Naive thymus-derived CD4-positive, alpha-beta T cell (primary cell): ENCODE measurements around the gene TSHZ1. TPM values are rescaled to one million over a fixed set of nuclear protein-coding genes. Genes with fewer than 3 reads are reported as not detected.
"Not testable (repeated sequence)": the region's sequence is repeated elsewhere in the genome, so short reads cannot be mapped to it uniquely, and the experiment has no call there.

ENCODE experiments used
- ATAC-seq: fragments of 150-1000 bp; cut with Tn5 transposase; 2 replicates; pipeline ENCODE4 v1.10.0; 2021; ENCODE audit warnings: mild to moderate bottlenecking, moderate library complexity
- CTCF ChIA-PET: fragments of 350-600 bp; sonication (Branson Sonifier 250); formaldehyde crosslinking; loops from one replicate; lab custom pipeline; 2021; ENCODE audit warnings: antibody characterized with exemption; lab: Charles Lee
- POLR2A ChIA-PET: fragments of 350-600 bp; sonication (Branson Sonifier 250); formaldehyde crosslinking; loops from one replicate; lab custom pipeline; 2021; ENCODE audit warnings: antibody characterized with exemption, inconsistent platforms; lab: Charles Lee
- DNase-seq, 9 donors: peaks; one replicate each; pipeline versions ENCODE4 v3.0.0 to v3.0.0-alpha.2; 2020 to 2022; ENCODE audit warnings: mixed read lengths in 1 of 9
- H3K27ac ChIP-seq: one replicate; pipeline ENCODE4 v1.7.0; 2013; ENCODE audit warnings: mild to moderate bottlenecking, low read depth, low read length, moderate library complexity
- H3K27me3 ChIP-seq, 2 donors: one replicate each; pipeline ENCODE4 v1.7.0; 2013; ENCODE audit warnings: low read length in 2 of 2, mild to moderate bottlenecking in 2 of 2, moderate library complexity in 2 of 2; ENCODE audit not compliant: control insufficient read depth in 2 of 2, insufficient read depth in 2 of 2
- H3K36me3 ChIP-seq, 3 experiments: 1 replicate in 2 of 3; 2 replicates in 1 of 3; pipeline ENCODE4 v1.7.0; 2013; ENCODE audit warnings: low read length in 3 of 3, mild to moderate bottlenecking in 3 of 3, moderate library complexity in 1 of 3; ENCODE audit not compliant: insufficient read depth in 3 of 3, control insufficient read depth in 2 of 3
- H3K4me1 ChIP-seq, 2 donors: one replicate each; pipeline ENCODE4 v1.7.0; 2013; ENCODE audit warnings: low read length in 2 of 2, mild to moderate bottlenecking in 2 of 2, moderate library complexity in 1 of 2; ENCODE audit not compliant: control insufficient read depth in 2 of 2, insufficient read depth in 2 of 2
- H3K4me3 ChIP-seq: 2 replicates; pipeline ENCODE4 v1.7.0; 2013; ENCODE audit warnings: mild to moderate bottlenecking, low read length
- H3K9me3 ChIP-seq, 3 experiments: 1 replicate in 2 of 3; 2 replicates in 1 of 3; pipeline ENCODE4 v1.7.0; 2013; ENCODE audit warnings: low read length in 3 of 3; ENCODE audit not compliant: control insufficient read depth in 2 of 3
- H3K27ac Mint-ChIP-seq, 9 donors: one replicate each; pipeline ENCODE4 v1.8.0; 2020 to 2022; ENCODE audit warnings: mixed read lengths in 9 of 9, mild to moderate bottlenecking in 8 of 9, moderate library complexity in 5 of 9, inconsistent platforms in 2 of 9
- H3K27me3 Mint-ChIP-seq, 5 donors: one replicate each; pipeline ENCODE4 v1.8.0; 2021 to 2022; ENCODE audit warnings: mixed read lengths in 5 of 5, mild to moderate bottlenecking in 1 of 5
- H3K36me3 Mint-ChIP-seq, 5 donors: one replicate each; pipeline ENCODE4 v1.8.0; 2020 to 2022; ENCODE audit warnings: mixed read lengths in 5 of 5, mild to moderate bottlenecking in 3 of 5, inconsistent platforms in 1 of 5
- H3K4me1 Mint-ChIP-seq, 7 donors: one replicate each; pipeline ENCODE4 v1.8.0; 2020 to 2022; ENCODE audit warnings: mixed read lengths in 7 of 7, mild to moderate bottlenecking in 3 of 7, inconsistent platforms in 1 of 7
- H3K4me3 Mint-ChIP-seq, 10 donors: one replicate each; pipeline ENCODE4 v1.8.0; 2020 to 2022; ENCODE audit warnings: mild to moderate bottlenecking in 10 of 10, mixed read lengths in 10 of 10, moderate library complexity in 6 of 10, inconsistent platforms in 2 of 10
- H3K9me3 Mint-ChIP-seq, 11 donors: one replicate each; pipeline ENCODE4 v1.8.0; 2020 to 2022; ENCODE audit warnings: mixed read lengths in 11 of 11, mild to moderate bottlenecking in 4 of 11, inconsistent platforms in 1 of 11, moderate library complexity in 1 of 11
- intact Hi-C, 2 donors: fragments of 100-400 bp; cut with micrococcal nuclease; formaldehyde crosslinking; loops; one replicate each; pipeline ENCODE4 v1.15.1; 2023
- polyA plus RNA-seq, 2 donors: library from polyadenylated mRNA; unstranded; fragments of 300-500 nt; fragmentation: Illumina TruSeq; gene quantifications; one replicate each; pipeline ENCODE4 v1.2.3, GENCODE V29; 2021
- total RNA-seq, 6 experiments: library from RNA in 5 of 6; stranded (reverse) in 5 of 6; gene quantifications; 1 replicate in 5 of 6; 2 replicates in 1 of 6; pipeline ENCODE4 v1.2.3 and lab custom pipeline; 2021 to 2026

TSHZ1 gene
- total and polyA plus RNA-seq, 7 experiments from 2014 or later = 4.5 to 33.5 (median 23.4) TPM

DNA sequence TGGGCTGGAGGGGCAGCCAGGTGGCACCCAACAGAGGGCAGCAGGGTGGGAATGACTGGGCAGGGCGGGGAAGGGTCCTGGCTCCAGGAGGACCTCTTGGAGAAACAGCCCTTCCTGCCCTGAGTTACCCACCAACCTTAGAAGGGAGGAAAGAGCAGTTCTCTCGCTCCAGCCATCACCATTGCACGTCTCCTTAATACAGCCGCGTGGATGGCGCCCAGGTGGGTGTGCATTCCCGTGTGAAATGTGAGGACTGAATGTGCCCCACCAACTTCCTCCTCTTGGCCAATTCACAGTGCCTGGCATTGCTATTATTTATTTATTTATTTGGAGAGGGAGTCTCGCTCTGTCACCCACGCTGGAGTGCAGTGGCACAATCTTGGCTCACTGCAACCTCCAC lies 109.9 kb downstream of the TSHZ1 start:
- CTCF ChIA-PET = no interaction called here
- Histone ChIP-seq H3K9me3 (no peaks in the 10 kb centered on the region), H3K4me3 (no peak overlapping the region), H3K36me3 (no peaks in the 10 kb centered on the region), H3K4me1 (no peaks in the 10 kb centered on the region), H3K27me3 (no peaks in the 10 kb centered on the region), H3K27ac (no peak overlapping the region)
- peaks cover 0 to 8% (median 0%) of the 10 kb centered on the region in 5 donors for H3K36me3 Mint-ChIP-seq
- peaks cover 0 to 11% (median 4%) of the 10 kb centered on the region in 5 donors for H3K27me3 Mint-ChIP-seq
- DNase-seq = no peak
- intact Hi-C loops = no loop called here
- no peak overlapping the region for H3K27ac Mint-ChIP-seq
- POLR2A ChIA-PET = no interaction called here
- ATAC-seq = no peak
- no peak overlapping the region for H3K4me3 Mint-ChIP-seq
- peaks cover 0 to 8% (median 5%) of the 10 kb centered on the region in 11 donors for H3K9me3 Mint-ChIP-seq
- H3K4me1 Mint-ChIP-seq = no peaks in the 10 kb centered on the region

DNA sequence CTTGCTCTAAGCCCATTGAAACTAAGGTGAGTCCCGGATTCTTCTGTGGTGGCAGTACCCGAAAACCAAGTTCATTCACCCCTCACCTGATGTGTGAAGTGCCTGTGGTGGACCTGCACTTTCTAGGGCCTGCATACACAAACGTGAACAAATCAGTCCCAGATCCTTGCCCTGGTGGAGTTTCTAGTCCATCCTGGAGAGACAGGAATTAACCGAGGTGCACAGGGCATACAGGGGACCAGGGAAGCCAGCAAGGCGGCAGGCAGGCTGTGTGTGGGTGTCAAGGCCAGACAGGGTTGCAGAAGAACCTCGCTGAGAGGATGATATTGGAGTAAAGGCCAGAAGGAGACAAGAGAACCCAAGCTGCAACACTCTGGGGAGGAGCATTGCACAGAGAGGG lies 110.8 kb downstream of the TSHZ1 start:
- no peaks in the 10 kb centered on the region for H3K27me3 ChIP-seq
- POLR2A ChIA-PET = no interaction called here
- H3K4me3 ChIP-seq = no peak overlapping the region
- H3K36me3 ChIP-seq = no peaks in the 10 kb centered on the region
- peaks cover 0 to 9% (median 1%) of the 10 kb centered on the region in 5 donors for H3K36me3 Mint-ChIP-seq
- H3K27ac ChIP-seq = no peak overlapping the region
- peaks cover 0 to 15% (median 5%) of the 10 kb centered on the region in 5 donors for H3K27me3 Mint-ChIP-seq
- no peak overlapping the region for H3K27ac Mint-ChIP-seq
- CTCF ChIA-PET = no interaction called here
- H3K4me1 ChIP-seq = no peaks in the 10 kb centered on the region
- H3K9me3 Mint-ChIP-seq = peaks cover under 1 to 15% (median 14%) of the 10 kb centered on the region in 11 donors
- intact Hi-C loops = no loop called here
- no peaks in the 10 kb centered on the region for H3K4me1 Mint-ChIP-seq
- no peaks in the 10 kb centered on the region for H3K9me3 ChIP-seq
- no peak for DNase-seq
- no peak for ATAC-seq
- H3K4me3 Mint-ChIP-seq = no peak overlapping the region

DNA sequence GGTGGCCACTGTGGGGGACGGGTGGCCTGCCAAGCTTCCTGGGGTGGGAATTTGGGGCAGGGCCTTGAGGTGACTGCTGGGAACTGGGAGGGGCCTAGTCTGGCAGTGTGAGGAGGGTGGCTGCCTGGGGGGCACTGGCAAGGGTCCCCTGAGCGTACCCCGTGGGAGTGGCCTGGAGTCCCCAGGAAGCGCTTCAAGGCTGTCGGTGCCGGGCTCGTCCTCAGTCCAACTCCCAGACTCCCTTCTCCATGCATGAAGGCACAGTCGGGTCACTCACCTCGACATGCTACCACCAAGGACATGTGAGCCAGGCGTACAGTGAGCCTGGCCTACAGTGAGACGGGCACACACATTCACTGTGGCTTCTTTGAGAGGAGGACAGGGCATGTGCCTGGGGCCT lies 111.6 kb downstream of the TSHZ1 start:
- H3K36me3 ChIP-seq = no peaks in the 10 kb centered on the region
- intact Hi-C loops = no loop called here
- H3K27ac Mint-ChIP-seq = no peak overlapping the region
- no peaks in the 10 kb centered on the region for H3K4me1 Mint-ChIP-seq
- H3K9me3 ChIP-seq = no peaks in the 10 kb centered on the region
- H3K27me3 ChIP-seq = no peaks in the 10 kb centered on the region
- ATAC-seq (no peak), DNase-seq (no peak)
- peaks cover 3 to 22% (median 19%) of the 10 kb centered on the region in 11 donors for H3K9me3 Mint-ChIP-seq
- H3K36me3 Mint-ChIP-seq = peaks cover 0 to 12% (median 4%) of the 10 kb centered on the region in 5 donors
- no peak overlapping the region for H3K27ac ChIP-seq
- H3K4me3 ChIP-seq = no peak overlapping the region
- H3K27me3 Mint-ChIP-seq = peaks cover 0 to 18% (median 8%) of the 10 kb centered on the region in 5 donors
- ChIA-PET CTCF (no interaction called here), POLR2A (no interaction called here)
- H3K4me1 ChIP-seq = no peaks in the 10 kb centered on the region
- no peak overlapping the region for H3K4me3 Mint-ChIP-seq

DNA sequence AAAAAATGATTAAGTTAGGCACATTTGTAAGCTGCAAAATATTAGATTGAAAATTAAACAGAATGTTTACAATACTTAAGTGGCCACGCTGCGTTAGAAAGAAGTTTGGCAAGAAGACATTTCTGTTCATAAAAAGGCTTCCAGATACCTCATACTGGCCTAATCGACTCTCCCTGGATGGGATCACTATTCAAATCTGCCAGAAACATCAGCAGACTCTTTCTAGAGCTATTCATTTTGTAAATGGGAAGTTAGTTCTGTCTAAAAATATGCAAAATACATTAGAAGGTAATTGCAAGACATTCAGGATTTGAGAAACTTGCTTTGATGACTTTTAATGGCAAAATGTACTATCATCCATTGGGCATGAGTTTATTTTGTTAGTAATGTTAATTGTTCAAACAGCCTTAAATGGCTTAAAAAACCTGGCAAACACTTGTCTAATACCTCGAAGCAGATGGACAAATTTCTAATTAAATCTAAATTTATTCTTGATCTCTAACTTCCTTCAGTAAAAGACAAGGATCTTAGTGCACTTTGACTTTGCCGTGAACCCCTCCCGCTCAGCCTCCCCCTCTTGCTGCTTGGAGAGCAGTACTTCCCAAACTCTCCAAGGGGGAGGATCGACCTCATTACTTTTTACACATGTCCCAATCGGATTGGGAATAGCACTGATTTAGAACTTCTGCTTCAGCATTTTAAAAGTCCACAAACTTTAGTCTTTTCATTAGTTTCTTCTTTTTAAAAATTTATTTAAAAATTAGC lies 113.4 kb downstream of the TSHZ1 start:
- no peak for ATAC-seq
- intact Hi-C loops = no loop called here
- H3K36me3 ChIP-seq = no peaks in the 10 kb centered on the region
- H3K27ac ChIP-seq = no peak overlapping the region
- H3K4me1 Mint-ChIP-seq = no peaks in the 10 kb centered on the region
- peaks cover 0 to 17% (median 6%) of the 10 kb centered on the region in 5 donors for H3K36me3 Mint-ChIP-seq
- H3K9me3 Mint-ChIP-seq = peaks cover 3 to 33% (median 25%) of the 10 kb centered on the region in 11 donors
- no peaks in the 10 kb centered on the region for H3K27me3 ChIP-seq
- H3K4me1 ChIP-seq = no peaks in the 10 kb centered on the region
- CTCF ChIA-PET = no interaction called here
- POLR2A ChIA-PET = no interaction called here
- H3K9me3 ChIP-seq = no peaks in the 10 kb centered on the region
- no peak overlapping the region for H3K27ac Mint-ChIP-seq
- peaks cover 0 to 18% (median 8%) of the 10 kb centered on the region in 5 donors for H3K27me3 Mint-ChIP-seq
- no peak overlapping the region for H3K4me3 ChIP-seq
- no peak overlapping the region for H3K4me3 Mint-ChIP-seq
- no peak for DNase-seq

DNA sequence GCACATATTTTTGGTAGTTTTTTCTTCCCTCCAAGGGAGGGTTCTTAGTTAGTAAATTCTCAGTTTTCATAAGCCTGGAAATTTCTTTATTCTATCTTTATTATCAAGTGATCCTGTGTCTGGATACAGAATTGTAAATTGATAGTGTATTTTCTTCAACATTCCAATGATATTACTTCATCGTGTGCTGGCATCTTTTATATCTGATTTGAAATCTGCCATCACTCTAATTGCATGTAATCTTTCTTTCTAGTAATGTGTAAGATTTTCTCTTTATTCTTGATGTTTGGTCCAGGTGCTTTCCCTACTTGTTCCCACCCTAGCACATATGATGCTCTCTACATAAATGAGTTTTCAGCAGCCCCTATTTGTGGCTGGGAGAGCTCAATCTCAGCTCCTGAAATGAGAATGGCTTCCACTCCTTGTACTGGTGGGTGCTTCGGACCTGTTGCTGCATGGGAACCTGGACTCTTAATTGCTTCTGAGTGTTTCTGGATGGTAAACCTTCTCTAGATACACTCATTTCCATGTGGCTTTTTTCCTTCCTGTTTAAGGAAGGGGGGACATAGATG lies 114.2 kb downstream of the TSHZ1 start:
- no peak for ATAC-seq
- H3K36me3 ChIP-seq = no peaks in the 10 kb centered on the region
- POLR2A ChIA-PET = no interaction called here
- Mint-ChIP-seq H3K27ac (no peak overlapping the region), H3K27me3 (peaks cover 0 to 18% (median 8%) of the 10 kb centered on the region in 5 donors), H3K9me3 (peaks cover 3 to 33% (median 25%) of the 10 kb centered on the region in 11 donors), H3K4me3 (no peak overlapping the region), H3K36me3 (peaks cover 0 to 17% (median 6%) of the 10 kb centered on the region in 5 donors), H3K4me1 (no peaks in the 10 kb centered on the region)
- intact Hi-C loops = no loop called here
- no peak overlapping the region for H3K27ac ChIP-seq
- no peak overlapping the region for H3K4me3 ChIP-seq
- no peak for DNase-seq
- H3K4me1 ChIP-seq = no peaks in the 10 kb centered on the region
- H3K9me3 ChIP-seq = no peaks in the 10 kb centered on the region
- H3K27me3 ChIP-seq = no peaks in the 10 kb centered on the region
- CTCF ChIA-PET = no interaction called here

DNA sequence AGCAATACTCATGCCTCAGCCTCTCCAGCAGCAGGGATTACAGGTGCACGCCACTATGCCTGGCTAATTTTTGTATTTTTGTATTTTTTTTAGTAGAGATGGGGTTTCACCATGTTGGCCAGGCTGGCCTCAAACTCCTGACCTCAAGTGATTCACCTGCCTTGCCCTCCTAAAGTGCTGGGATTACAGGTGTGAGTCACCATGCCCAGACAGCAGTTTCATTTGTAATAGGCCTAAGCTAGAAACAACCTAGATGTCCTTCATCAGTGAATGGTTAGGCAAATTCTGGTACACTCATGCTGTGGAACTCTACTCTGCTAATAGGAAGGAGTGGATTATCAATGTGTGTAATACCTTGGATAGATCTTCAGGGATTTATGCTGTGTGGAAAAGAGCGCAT lies 119.2 kb downstream of the TSHZ1 start:
- H3K4me3 Mint-ChIP-seq, H3K27me3 ChIP-seq, POLR2A ChIA-PET, H3K36me3 ChIP-seq, DNase-seq, intact Hi-C loops, H3K27ac Mint-ChIP-seq, CTCF ChIA-PET, H3K4me1 Mint-ChIP-seq, H3K4me1 ChIP-seq, ATAC-seq, H3K27ac ChIP-seq, H3K4me3 ChIP-seq, H3K9me3 ChIP-seq: not testable (repeated sequence)
- Mint-ChIP-seq H3K9me3 (peaks cover 3 to 33% (median 25%) of the 10 kb centered on the region in 11 donors), H3K36me3 (peaks cover 0 to 17% (median 6%) of the 10 kb centered on the region in 5 donors), H3K27me3 (peaks cover 0 to 15% (median 7%) of the 10 kb centered on the region in 5 donors)
